ENCODE measurements around the gene HPCAL1. TPM values are rescaled to one million over a fixed set of nuclear protein-coding genes. Genes with fewer than 3 reads are reported as not detected.

The HPCAL1 gene
- total and polyA plus RNA-seq, 3 donors from 2014 or later: 99.5 to 263 (median 215) TPM

DNA sequence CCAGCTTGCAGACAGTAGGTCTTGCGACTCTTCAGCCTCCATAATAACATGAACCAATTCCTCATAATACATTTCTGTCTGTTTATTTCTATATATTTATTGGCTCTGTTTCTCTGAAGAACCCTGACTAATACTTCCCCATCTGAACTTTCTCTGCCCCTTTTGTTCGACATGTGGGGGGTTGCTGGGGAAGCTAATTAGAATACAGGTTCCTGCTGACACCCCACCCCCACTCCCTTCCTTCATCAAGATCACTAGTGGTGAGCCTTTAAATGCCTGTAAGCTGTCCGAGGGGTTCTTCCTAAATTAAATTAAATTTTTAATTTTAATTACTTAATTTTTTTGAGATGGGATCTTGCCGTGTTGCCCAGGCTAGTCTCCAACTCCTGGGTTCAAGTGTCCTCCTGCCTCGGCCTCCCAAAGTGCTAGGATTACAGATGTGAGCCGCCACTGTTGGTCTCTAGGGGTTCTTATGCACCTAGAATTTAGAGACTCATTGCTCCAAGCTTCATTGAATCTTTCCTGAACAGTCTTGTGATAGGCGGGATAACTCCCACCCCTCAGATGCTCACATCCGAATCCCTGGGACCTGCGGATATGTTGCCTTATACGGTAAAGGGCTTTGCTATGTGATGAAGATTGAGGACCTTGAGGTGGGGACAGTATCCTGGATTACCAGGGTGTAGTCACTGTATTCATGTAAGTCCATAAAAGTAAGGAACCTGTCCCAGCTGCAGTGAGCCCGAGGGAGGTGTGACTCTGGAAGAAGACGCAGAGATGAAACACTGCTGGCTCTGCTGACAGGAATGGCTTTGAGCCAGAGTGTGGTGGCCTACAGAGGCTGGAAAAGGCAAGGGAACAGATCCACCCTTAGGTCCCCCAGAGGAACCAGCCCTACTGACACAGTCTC is 26.2 kb downstream of the HPCAL1 start:
- Histone ChIP-seq H3K4me1 (peaks cover 10% of the 10 kb centered on the region), H3K4me3 (no peak overlapping the region), H3K27ac (no peak overlapping the region), H3K36me3 (ENCODE audit: low read depth, missing control alignments) (no peaks in the 10 kb centered on the region), H3K9me3 (no peaks in the 10 kb centered on the region), H3K27me3 (no peaks in the 10 kb centered on the region)
- intact Hi-C loops (cut with DNase I; ENCODE audit: low total_unique reads): no loop called here
- no peak for TF ChIP-seq POLR2A (IDR thresholded peaks at IDR 0.05)
- TF ChIP-seq, protein P1, sequence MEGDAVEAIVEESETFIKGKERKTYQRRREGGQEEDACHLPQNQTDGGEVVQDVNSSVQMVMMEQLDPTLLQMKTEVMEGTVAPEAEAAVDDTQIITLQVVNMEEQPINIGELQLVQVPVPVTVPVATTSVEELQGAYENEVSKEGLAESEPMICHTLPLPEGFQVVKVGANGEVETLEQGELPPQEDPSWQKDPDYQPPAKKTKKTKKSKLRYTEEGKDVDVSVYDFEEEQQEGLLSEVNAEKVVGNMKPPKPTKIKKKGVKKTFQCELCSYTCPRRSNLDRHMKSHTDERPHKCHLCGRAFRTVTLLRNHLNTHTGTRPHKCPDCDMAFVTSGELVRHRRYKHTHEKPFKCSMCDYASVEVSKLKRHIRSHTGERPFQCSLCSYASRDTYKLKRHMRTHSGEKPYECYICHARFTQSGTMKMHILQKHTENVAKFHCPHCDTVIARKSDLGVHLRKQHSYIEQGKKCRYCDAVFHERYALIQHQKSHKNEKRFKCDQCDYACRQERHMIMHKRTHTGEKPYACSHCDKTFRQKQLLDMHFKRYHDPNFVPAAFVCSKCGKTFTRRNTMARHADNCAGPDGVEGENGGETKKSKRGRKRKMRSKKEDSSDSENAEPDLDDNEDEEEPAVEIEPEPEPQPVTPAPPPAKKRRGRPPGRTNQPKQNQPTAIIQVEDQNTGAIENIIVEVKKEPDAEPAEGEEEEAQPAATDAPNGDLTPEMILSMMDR (IDR thresholded peaks at IDR 0.05): no peak
- DNase-seq: no peak
- WGBS, 2 donors: 84 to 91% methylated on average over 12 of the region's 12 CpGs

DNA sequence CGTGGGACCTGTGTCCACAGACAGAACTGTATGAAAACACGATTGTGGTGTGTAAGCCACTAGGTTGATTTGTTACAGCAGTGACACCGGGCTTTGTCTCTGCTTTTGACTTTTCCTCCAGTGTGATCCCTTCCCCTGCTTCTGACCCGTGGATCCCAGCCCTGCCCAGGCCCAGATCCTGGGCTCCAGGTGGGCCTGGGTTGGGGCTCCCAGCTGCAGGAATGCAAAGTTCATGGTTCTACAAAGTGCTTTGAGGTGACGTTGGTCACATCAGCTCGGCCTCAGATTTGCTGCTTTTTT is 26.8 kb downstream of the HPCAL1 start:
- Histone ChIP-seq H3K9me3 (no peaks in the 10 kb centered on the region), H3K4me3 (no peak overlapping the region), H3K4me1 (peaks cover 10% of the 10 kb centered on the region), H3K36me3 (ENCODE audit: low read depth, missing control alignments) (no peaks in the 10 kb centered on the region), H3K27ac (no peak overlapping the region), H3K27me3 (no peaks in the 10 kb centered on the region)
- DNase-seq: no peak
- WGBS, 2 donors: 78 to 86% methylated on average over 6 of the region's 6 CpGs
- TF ChIP-seq POLR2A (IDR thresholded peaks at IDR 0.05): no peak
- TF ChIP-seq, protein P1 (IDR thresholded peaks at IDR 0.05): no peak
- intact Hi-C loops (cut with DNase I; ENCODE audit: low total_unique reads): no loop called here

DNA sequence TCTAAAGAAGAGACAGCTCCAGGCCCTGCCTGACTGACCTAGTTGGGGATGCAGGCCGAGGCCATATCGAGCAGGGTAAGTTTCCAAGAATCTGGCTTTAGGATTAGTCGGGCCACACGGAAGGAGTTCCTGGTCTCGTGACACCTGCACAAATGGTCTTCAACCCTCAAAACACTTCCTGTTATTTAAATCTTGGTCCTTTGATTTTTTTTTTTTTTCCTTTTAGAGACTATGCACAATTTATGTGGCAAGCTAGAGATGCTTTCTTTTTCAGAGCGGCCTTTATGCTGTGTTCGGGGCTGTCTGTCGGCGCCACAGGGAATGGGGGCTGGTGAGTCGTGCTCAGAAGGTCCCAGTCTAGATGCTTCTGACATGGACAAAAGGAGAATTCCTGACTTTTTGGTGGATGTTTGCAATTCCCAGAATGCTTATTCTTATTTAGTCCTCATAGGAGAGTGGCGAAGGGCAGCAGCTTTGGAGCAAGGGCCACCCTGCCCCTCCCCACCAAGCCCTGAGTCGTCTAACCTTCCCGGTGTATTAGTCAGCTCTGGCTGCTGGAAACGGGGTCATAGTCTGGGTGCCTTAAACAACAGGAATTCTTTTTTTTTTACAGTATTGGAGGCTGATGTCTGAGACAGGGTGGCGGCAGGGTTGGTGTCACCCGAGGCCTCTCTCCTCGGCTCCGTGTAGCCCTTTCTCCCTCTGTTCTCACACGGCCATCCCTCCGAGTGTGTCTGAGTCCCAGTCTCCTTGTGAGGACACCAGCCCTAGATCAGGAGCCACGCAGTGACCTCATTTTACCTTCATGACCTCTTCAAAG is 27.4 kb downstream of the HPCAL1 start:
- intact Hi-C loops (cut with DNase I; ENCODE audit: low total_unique reads): no loop called here
- peaks cover 10% of the 10 kb centered on the region for H3K4me1 ChIP-seq
- TF ChIP-seq POLR2A (IDR thresholded peaks at IDR 0.05): no peak
- TF ChIP-seq, protein P1 (IDR thresholded peaks at IDR 0.05): no peak
- H3K36me3 ChIP-seq (ENCODE audit: low read depth, missing control alignments): no peaks in the 10 kb centered on the region
- 76 to 84% methylated on average over 21 of the region's 21 CpGs for WGBS, 2 donors
- H3K27ac ChIP-seq: no peak overlapping the region
- H3K4me3 ChIP-seq: no peak overlapping the region
- DNase-seq: no peak
- H3K9me3 ChIP-seq: no peaks in the 10 kb centered on the region
- no peaks in the 10 kb centered on the region for H3K27me3 ChIP-seq

DNA sequence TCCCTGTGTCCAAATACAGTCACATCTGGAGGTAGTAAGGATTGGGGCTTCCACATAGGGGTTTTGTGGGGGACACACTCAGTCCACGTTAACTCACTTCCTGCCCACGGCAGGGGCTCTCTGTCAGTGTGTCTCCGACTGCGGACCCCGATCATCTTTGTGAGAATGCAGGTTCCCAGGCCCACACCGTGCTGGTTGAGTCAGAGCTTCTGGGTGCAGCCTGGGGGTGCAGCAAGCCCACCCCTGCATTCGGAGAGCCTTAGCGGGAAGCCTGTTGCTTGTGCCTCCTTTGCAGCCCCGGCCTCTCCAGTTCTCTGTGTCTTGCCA is 28.0 kb downstream of the HPCAL1 start:
- DNase-seq: no peak
- no peak overlapping the region for H3K27ac ChIP-seq
- H3K36me3 ChIP-seq (ENCODE audit: low read depth, missing control alignments): no peaks in the 10 kb centered on the region
- no peaks in the 10 kb centered on the region for H3K27me3 ChIP-seq
- WGBS, 2 donors: 81 to 91% methylated on average over 9 of the region's 9 CpGs
- TF ChIP-seq, protein P1 (IDR thresholded peaks at IDR 0.05): no peak
- no peak for TF ChIP-seq POLR2A (IDR thresholded peaks at IDR 0.05)
- no peak overlapping the region for H3K4me3 ChIP-seq
- H3K9me3 ChIP-seq: no peaks in the 10 kb centered on the region
- H3K4me1 ChIP-seq: peaks cover 10% of the 10 kb centered on the region
- intact Hi-C loops (cut with DNase I; ENCODE audit: low total_unique reads): no loop called here

Data from testis (tissue), 3 donors.